ENCODE results near the gene BTAF1.

The BTAF1 gene

GRCh38 chr10:92054807-92055206 is 131.2 kb downstream of the BTAF1 start:
- DNase-seq, result no peak

GRCh38 chr10:92062273-92062672 is 138.7 kb downstream of the BTAF1 start:
- no peak for DNase-seq

- DNase-seq, result no peak
These were observed 140.9 kb downstream of the BTAF1 start for GRCh38 chr10:92064506-92064905.

GRCh38 chr10:92066386-92066785 is 142.8 kb downstream of the BTAF1 start:
- no peak for DNase-seq

- no peak for DNase-seq
These were observed 145.3 kb downstream of the BTAF1 start for GRCh38 chr10:92068900-92069299.

- no peak for DNase-seq
These were observed 150.7 kb downstream of the BTAF1 start for GRCh38 chr10:92074126-92074887.

GRCh38 chr10:92075829-92076228 is 152.3 kb downstream of the BTAF1 start:
- no peak for DNase-seq

GRCh38 chr10:92076722-92077121 is 153.2 kb downstream of the BTAF1 start:
- DNase-seq, result no peak

- no peak for DNase-seq
These were observed 155.4 kb downstream of the BTAF1 start for GRCh38 chr10:92079003-92079402.
